Activated T-cell treated with anti-CD3 and anti-CD28 coated beads, Interleukin-2, amount 50 U/mL, for 24 hours (primary cell): ENCODE measurements around the gene FBXO41.

Source experiments
- DNase-seq: peaks from one replicate; pipeline ENCODE4 v3.0.0-alpha.2; 2020
- H3K27ac Mint-ChIP-seq: 2 replicates; pipeline ENCODE4 v1.8.0; 2020; ENCODE audit warnings: mild to moderate bottlenecking, mixed read lengths
- H3K27me3 Mint-ChIP-seq: 2 replicates; pipeline ENCODE4 v1.8.0; 2020; ENCODE audit warnings: mixed read lengths
- H3K36me3 Mint-ChIP-seq: 2 replicates; pipeline ENCODE4 v1.8.0; 2020; ENCODE audit warnings: low read depth, mixed read lengths
- H3K4me1 Mint-ChIP-seq: 2 replicates; pipeline ENCODE4 v1.8.0; 2020; ENCODE audit warnings: low read depth, mixed read lengths
- H3K4me3 Mint-ChIP-seq: 2 replicates; pipeline ENCODE4 v1.8.0; 2020; ENCODE audit warnings: mild to moderate bottlenecking, moderate library complexity, mixed read lengths
- H3K9me3 Mint-ChIP-seq: 2 replicates; pipeline ENCODE4 v1.8.0; 2020; ENCODE audit warnings: mixed read lengths

The FBXO41 gene

GRCh38 chr2:73292906-73293533 is 8.7 kb upstream of the FBXO41 start:
- no peaks in the 10 kb centered on the region for H3K9me3 Mint-ChIP-seq
- peaks cover 83% of the 10 kb centered on the region for H3K27me3 Mint-ChIP-seq
- H3K27ac Mint-ChIP-seq, result no peak overlapping the region
- no peaks in the 10 kb centered on the region for H3K36me3 Mint-ChIP-seq
- peaks cover 26% of the 10 kb centered on the region for H3K4me1 Mint-ChIP-seq
- peak overlapping the region; percentile 72 for H3K4me3 Mint-ChIP-seq
- peak; percentile 43 for DNase-seq

DNA sequence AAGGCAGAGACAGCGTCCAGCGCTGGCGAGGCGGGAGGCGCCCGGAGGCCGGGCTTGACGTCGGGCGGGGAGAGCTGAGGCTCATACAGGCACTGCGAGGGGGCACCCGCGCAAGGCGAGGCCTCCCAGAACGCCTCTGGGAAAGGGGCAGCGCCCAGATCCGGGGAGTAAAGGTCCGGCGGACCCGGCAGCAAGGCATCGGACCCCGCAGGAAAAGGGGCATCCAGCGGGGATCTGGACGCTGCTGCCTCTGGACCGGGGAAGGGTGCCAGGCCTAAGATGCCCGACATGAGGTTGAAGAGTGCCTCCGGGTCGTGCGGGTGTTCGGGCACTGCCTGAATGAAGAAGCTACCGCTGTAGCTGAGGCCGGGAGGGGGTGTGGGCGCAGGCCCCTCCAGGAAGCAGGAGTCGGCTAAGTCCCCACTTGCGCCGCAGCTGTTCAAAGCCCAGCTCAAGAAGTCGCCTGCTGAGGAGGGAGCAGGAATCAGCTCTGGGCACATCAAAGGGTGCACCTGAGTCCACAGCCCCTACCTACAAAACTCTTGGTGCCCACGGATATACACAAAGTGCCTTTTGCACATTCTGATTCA is 8.1 kb upstream of the FBXO41 start:
- Mint-ChIP-seq H3K9me3 (no peaks in the 10 kb centered on the region), H3K4me1 (peaks cover 26% of the 10 kb centered on the region), H3K4me3 (peak overlapping the region; percentile 72), H3K36me3 (no peaks in the 10 kb centered on the region), H3K27ac (no peak overlapping the region), H3K27me3 (peaks cover 77% of the 10 kb centered on the region)
- DNase-seq, result peak; percentile 33

- no peak overlapping the region for H3K27ac Mint-ChIP-seq
- H3K36me3 Mint-ChIP-seq, result no peaks in the 10 kb centered on the region
- peaks cover 26% of the 10 kb centered on the region for H3K4me1 Mint-ChIP-seq
- DNase-seq, result peak; percentile 35
- H3K4me3 Mint-ChIP-seq, result peak overlapping the region; percentile 58
- H3K27me3 Mint-ChIP-seq, result peaks cover 70% of the 10 kb centered on the region
- H3K9me3 Mint-ChIP-seq, result no peaks in the 10 kb centered on the region
Observed at GRCh38 chr2:73291461-73292315, 7.4 kb upstream of the FBXO41 start.

GRCh38 chr2:73291093-73291460 is 6.8 kb upstream of the FBXO41 start:
- H3K4me3 Mint-ChIP-seq, result peak overlapping the region; percentile 58
- H3K27me3 Mint-ChIP-seq, result peaks cover 64% of the 10 kb centered on the region
- no peaks in the 10 kb centered on the region for H3K9me3 Mint-ChIP-seq
- no peaks in the 10 kb centered on the region for H3K36me3 Mint-ChIP-seq
- peak; percentile 79 for DNase-seq
- H3K27ac Mint-ChIP-seq, result no peak overlapping the region
- peaks cover 26% of the 10 kb centered on the region for H3K4me1 Mint-ChIP-seq

DNA sequence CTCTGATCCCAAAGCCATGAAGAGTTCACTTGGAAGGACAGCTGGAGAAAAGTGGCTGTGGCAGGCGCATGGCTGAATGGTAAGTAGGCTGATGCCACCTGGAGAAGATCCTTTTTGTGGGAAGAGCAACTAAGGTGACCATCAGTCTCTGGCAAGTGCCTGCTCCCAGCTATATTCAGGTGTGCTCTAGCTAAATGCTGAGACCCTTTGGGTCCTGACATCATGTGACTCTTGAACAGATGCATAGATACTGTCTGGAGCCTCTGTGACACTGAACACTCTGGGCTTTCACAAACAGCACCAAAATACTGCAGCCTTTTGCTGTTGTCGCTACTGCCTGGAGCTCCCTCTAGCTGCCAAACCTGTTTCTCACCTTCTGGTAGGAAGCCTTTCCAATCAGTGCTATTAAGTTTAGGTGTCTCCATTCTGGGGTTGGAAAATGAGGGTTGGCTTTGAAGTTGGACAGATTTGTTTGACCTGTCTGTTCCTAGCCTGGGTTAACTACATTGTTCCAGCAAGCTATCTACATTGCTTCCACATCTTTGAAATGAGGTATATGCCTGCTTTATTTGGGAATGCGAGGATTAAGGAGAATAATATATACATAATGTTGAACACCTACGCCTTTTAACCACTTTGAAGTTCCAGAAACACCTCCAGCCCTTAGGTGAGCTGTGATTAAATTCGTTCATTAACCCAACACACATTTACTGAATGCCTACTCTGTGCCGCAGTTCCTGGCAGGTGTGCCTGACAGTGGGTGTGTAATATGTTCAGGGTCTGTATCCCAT is 6.0 kb upstream of the FBXO41 start:
- H3K27me3 Mint-ChIP-seq, result peaks cover 56% of the 10 kb centered on the region
- no peak overlapping the region for H3K27ac Mint-ChIP-seq
- peaks cover 35% of the 10 kb centered on the region for H3K4me1 Mint-ChIP-seq
- H3K4me3 Mint-ChIP-seq, result no peak overlapping the region
- peak; percentile 51 for DNase-seq
- H3K36me3 Mint-ChIP-seq, result no peaks in the 10 kb centered on the region
- H3K9me3 Mint-ChIP-seq, result no peaks in the 10 kb centered on the region

- H3K4me3 Mint-ChIP-seq, result no peak overlapping the region
- H3K4me1 Mint-ChIP-seq, result peaks cover 40% of the 10 kb centered on the region
- H3K9me3 Mint-ChIP-seq, result no peaks in the 10 kb centered on the region
- H3K27me3 Mint-ChIP-seq, result peaks cover 47% of the 10 kb centered on the region
- H3K36me3 Mint-ChIP-seq, result no peaks in the 10 kb centered on the region
- no peak overlapping the region for H3K27ac Mint-ChIP-seq
- DNase-seq, result no peak
Observed at GRCh38 chr2:73289304-73289703, 5.0 kb upstream of the FBXO41 start.

DNA sequence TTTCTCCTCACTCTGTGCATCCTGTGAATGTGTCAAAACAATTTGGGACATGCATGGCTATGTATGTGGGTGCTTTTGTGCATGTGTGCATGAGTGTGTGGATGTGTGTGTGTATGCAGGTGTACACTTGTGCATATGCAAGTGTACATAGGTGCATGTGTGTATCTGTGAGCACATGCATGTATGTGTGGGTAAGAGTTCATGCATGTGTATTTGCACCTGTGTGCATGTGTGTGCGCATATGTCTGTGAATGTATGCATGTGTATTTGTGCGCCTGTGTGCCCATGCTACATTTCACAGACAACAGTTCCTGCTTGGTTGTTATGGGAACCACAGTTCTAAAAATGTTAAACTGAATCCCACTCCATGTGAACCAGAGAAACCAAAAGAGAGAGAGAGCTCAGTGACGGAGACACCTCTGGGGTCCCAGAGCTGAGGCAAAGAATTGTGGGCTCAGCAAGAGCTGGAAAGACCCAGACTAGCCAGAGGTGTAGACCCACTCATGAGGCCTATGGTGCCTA is 1.9 kb upstream of the FBXO41 start:
- Mint-ChIP-seq H3K4me3 (no peak overlapping the region), H3K27ac (no peak overlapping the region), H3K36me3 (peaks cover 12% of the 10 kb centered on the region), H3K4me1 (peaks cover 30% of the 10 kb centered on the region), H3K27me3 (peaks cover 27% of the 10 kb centered on the region), H3K9me3 (no peaks in the 10 kb centered on the region)
- DNase-seq, result no peak

- Mint-ChIP-seq H3K27me3 (peaks cover 17% of the 10 kb centered on the region), H3K9me3 (no peaks in the 10 kb centered on the region), H3K4me3 (peak overlapping the region; percentile 88), H3K36me3 (peaks cover 20% of the 10 kb centered on the region), H3K4me1 (peaks cover 27% of the 10 kb centered on the region), H3K27ac (peak overlapping the region; percentile 80)
- DNase-seq, result no peak
Observed at GRCh38 chr2:73285159-73285739, 971 bp upstream of the FBXO41 start.

DNA sequence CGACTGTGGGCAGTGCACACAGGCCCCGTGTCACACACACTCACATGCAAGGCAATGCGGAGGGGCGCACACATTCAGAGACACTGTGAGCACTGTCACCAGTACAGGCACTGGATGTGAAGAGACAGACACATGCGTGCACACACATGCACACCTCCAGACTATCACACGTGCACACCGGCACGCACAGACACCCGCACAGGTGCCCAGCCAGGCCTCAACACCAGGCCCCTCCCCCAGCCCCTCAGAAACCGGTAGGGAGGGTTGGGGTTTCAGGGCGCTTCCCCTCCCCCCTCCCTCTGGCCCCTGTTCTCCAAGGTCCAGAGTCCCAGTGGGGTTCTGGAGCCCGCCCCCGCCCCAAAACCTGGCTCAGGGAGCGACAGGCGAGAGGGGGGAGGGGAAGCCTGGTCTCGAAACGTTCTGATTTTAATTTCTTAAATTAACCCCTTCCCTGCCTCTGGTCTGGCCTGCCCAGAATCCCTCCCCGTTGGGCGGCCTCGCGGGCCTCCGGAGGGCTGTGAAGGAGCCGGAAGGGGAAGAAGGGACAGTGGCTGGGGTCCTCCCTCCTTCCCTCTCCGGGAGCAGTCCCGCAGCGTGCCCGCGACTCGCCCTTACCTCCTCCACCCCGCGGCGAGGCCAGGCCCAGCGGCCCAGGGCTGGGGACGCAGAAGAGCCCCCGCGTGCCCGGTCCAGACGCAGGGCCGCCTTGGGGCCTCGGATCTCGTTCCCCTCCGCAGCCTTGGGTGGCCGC is 558 bp downstream of the FBXO41 start:
- Mint-ChIP-seq H3K9me3 (no peaks in the 10 kb centered on the region), H3K4me1 (peaks cover 28% of the 10 kb centered on the region), H3K4me3 (peak overlapping the region; percentile 88), H3K27me3 (peaks cover 6% of the 10 kb centered on the region), H3K36me3 (peaks cover 33% of the 10 kb centered on the region), H3K27ac (peak overlapping the region; percentile 88)
- peak; percentile 60 for DNase-seq

GRCh38 chr2:73282924-73283544 is 1.2 kb downstream of the FBXO41 start:
- no peaks in the 10 kb centered on the region for H3K9me3 Mint-ChIP-seq
- peaks cover 40% of the 10 kb centered on the region for H3K36me3 Mint-ChIP-seq
- DNase-seq, result no peak
- peaks cover 28% of the 10 kb centered on the region for H3K4me1 Mint-ChIP-seq
- peak overlapping the region; percentile 88 for H3K4me3 Mint-ChIP-seq
- H3K27me3 Mint-ChIP-seq, result peaks cover under 1% of the 10 kb centered on the region
- H3K27ac Mint-ChIP-seq, result peak overlapping the region; percentile 88

DNA sequence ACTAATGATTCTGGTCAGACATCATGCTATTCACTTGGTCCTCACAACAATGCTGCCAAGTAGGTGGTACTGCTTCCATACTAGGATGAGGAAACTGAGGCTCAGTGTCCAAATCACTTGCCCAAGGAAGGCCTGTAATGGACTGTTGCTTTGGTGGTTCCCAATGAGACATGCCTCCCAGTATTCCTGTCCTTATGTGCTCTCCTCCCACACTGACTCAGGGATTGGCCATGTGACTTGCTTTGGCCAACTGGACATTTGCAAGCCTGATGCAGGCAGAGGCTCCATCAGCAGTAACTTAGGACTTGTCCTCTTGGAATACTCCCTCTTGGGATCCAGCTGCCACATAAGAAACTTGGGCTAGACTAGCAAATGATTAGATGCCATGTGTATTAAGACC is 3.0 kb downstream of the FBXO41 start:
- DNase-seq, result no peak
- H3K27me3 Mint-ChIP-seq, result no peaks in the 10 kb centered on the region
- H3K27ac Mint-ChIP-seq, result no peak overlapping the region
- H3K36me3 Mint-ChIP-seq, result peaks cover 54% of the 10 kb centered on the region
- H3K4me1 Mint-ChIP-seq, result peaks cover 28% of the 10 kb centered on the region
- H3K9me3 Mint-ChIP-seq, result no peaks in the 10 kb centered on the region
- H3K4me3 Mint-ChIP-seq, result no peak overlapping the region

GRCh38 chr2:73279852-73280251 is 4.4 kb downstream of the FBXO41 start:
- Mint-ChIP-seq H3K36me3 (peaks cover 59% of the 10 kb centered on the region), H3K4me3 (no peak overlapping the region), H3K4me1 (peaks cover 16% of the 10 kb centered on the region), H3K27ac (no peak overlapping the region), H3K27me3 (no peaks in the 10 kb centered on the region), H3K9me3 (no peaks in the 10 kb centered on the region)
- no peak for DNase-seq

- Mint-ChIP-seq H3K9me3 (no peaks in the 10 kb centered on the region), H3K27ac (no peak overlapping the region), H3K4me1 (peaks cover 21% of the 10 kb centered on the region), H3K27me3 (no peaks in the 10 kb centered on the region), H3K36me3 (peaks cover 31% of the 10 kb centered on the region), H3K4me3 (no peak overlapping the region)
- no peak for DNase-seq
Observed at GRCh38 chr2:73272270-73272669, 12.0 kb downstream of the FBXO41 start.
